Right lobe of liver (tissue), 6 donors: ENCODE data around the gene RAB26. TPM values are rescaled to one million over a fixed set of nuclear protein-coding genes. Genes with fewer than 3 reads are reported as not detected.
A peak's percentile ranks its signal among the peaks of the same experiment; 100 is the strongest.

Experiments
- ATAC-seq, 4 donors: fragments of 200-7000 bp; cut with Tn5 transposase; one replicate each; pipeline ENCODE4 v1.9.1; 2020; ENCODE audit warnings: mild to moderate bottlenecking in 4 of 4, moderate library complexity in 4 of 4
- DNase-seq, 3 donors: peaks; one replicate each; pipeline ENCODE4 v3.0.0-alpha.2; 2020
- H3K27ac ChIP-seq, 3 donors: fragments of 200-600 bp; one replicate each; pipeline ENCODE4 v1.8.0; 2022
- H3K27me3 ChIP-seq, 2 donors: fragments of 200-600 bp; one replicate each; pipeline ENCODE4 v1.8.0; 2022
- H3K36me3 ChIP-seq, 4 donors: fragments of 200-600 bp; sonication (generic) in 1 of 4; one replicate each; pipeline versions ENCODE4 v1.5.1 to v1.8.0; 2017 to 2022; ENCODE audit warnings: control low read depth in 1 of 4
- H3K4me1 ChIP-seq, 4 donors: fragments of 200-600 bp; sonication (generic) in 1 of 4; one replicate each; pipeline versions ENCODE4 v1.5.1 to v1.8.0; 2017 to 2022; ENCODE audit warnings: control low read depth in 1 of 4
- H3K4me3 ChIP-seq, 3 donors: fragments of 200-600 bp; one replicate each; pipeline ENCODE4 v1.8.0; 2022
- H3K9me3 ChIP-seq, 4 donors: fragments of 200-600 bp; sonication (generic) in 1 of 4; one replicate each; pipeline versions ENCODE4 v1.5.1 to v1.8.0; 2017 to 2022; ENCODE audit warnings: control low read depth in 1 of 4
- POLR2A ChIP-seq: fragments of 450-650 bp; IDR thresholded peaks from one replicate; pipeline ENCODE4 v1.6.1; 2017; ENCODE audit warnings: antibody characterized with exemption, mild to moderate bottlenecking
- WGBS: methylation state at CpG from one replicate; pipeline ENCODE4 v1.1.6; 2018; ENCODE audit warnings: low coverage, low lambda C conversion rate; ENCODE audit not compliant: insufficient coverage; ENCODE audit errors: missing lambda C conversion rate; 5-methylcytosine and 5-hydroxymethylcytosine counted together
- intact Hi-C, 2 donors: fragments of 100-400 bp; cut with DNase I; formaldehyde crosslinking; loops; one replicate each; pipeline versions ENCODE4 v1.11.2 to v1.14.1; 2022
- total RNA-seq, 6 experiments: library from RNA; depleted of rRNA in 2 of 6; stranded (reverse); fragments of >200 nt in 2 of 6; fragmentation: NEBNext Ultra II Directional in 3 of 6; extraction: Animal tissue kit (Norgen Biotek cat#: 25700) in 3 of 6; gene quantifications; one replicate each; pipeline versions ENCODE4 v1.1.0 to v1.2.4, GENCODE V29; 2016 to 2023
- TF ChIP-seq, protein P1 (sequence below), 4 donors: fragments of 200-600 bp in 3 of 4; fragments of 450-650 bp in 1 of 4; IDR thresholded peaks; one replicate each; pipeline versions ENCODE4 v1.5.1 to v1.8.0; 2016 to 2022; ENCODE audit warnings: antibody characterized with exemption in 4 of 4, mild to moderate bottlenecking in 2 of 4
- donor health status: DM: no; HTN: yes; CAD: no.
- donor health status: DM: no; HTN: no; CAD: no.
- donor health status: DM: no; HTN: no; CAD: no.
- donor health status: DM: no; HTN: yes; CAD: no.
- donor health status: DM: no; HTN: yes; CAD: no.

RAB26 gene
- total RNA-seq, 6 experiments from 2014 or later, result 3.8 to 14.6 (median 8.7) TPM

DNA sequence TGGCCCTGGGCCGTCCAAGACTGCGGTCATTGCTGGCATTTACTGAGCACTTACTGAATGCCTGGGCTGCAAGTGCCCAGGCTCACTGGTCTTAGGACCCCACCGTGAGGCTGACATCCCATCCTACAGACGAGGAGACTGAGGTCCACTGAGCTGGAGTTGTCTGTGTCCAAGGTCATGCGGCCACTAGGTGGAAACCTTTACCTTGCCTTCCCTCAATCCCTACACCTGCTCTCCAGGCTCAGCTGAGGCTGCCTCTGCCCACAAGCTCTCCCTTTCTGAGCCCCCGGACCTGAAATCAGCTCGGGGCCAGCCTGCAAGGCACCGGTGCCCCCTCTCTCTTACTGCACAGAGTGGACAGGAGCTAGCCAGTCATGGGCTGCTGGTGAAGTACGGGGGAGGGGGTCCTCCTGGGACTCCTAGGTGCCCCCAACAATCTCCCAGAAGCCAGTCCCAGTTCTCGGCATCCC, 46.5 kb downstream of the RAB26 start:
- Histone ChIP-seq H3K4me1 (peaks cover 0 to 10% (median 0%) of the 10 kb centered on the region in 4 donors), H3K9me3 (no peaks in the 10 kb centered on the region), H3K4me3 (no peak overlapping the region), H3K27ac (no peak overlapping the region), H3K36me3 (no peaks in the 10 kb centered on the region), H3K27me3 (peaks cover 0 to 11% of the 10 kb centered on the region in 2 donors)
- DNase-seq (peak in 1 of 3 donors; percentile 49), ATAC-seq (peak; percentile 76 to 92 (median 89))
- no peak for TF ChIP-seq POLR2A
- TF ChIP-seq, protein P1, sequence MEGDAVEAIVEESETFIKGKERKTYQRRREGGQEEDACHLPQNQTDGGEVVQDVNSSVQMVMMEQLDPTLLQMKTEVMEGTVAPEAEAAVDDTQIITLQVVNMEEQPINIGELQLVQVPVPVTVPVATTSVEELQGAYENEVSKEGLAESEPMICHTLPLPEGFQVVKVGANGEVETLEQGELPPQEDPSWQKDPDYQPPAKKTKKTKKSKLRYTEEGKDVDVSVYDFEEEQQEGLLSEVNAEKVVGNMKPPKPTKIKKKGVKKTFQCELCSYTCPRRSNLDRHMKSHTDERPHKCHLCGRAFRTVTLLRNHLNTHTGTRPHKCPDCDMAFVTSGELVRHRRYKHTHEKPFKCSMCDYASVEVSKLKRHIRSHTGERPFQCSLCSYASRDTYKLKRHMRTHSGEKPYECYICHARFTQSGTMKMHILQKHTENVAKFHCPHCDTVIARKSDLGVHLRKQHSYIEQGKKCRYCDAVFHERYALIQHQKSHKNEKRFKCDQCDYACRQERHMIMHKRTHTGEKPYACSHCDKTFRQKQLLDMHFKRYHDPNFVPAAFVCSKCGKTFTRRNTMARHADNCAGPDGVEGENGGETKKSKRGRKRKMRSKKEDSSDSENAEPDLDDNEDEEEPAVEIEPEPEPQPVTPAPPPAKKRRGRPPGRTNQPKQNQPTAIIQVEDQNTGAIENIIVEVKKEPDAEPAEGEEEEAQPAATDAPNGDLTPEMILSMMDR (IDR thresholded peaks at IDR 0.05), result peak; percentile 53 to 67 (median 55)
- intact Hi-C loops, result loop anchor here (10.0 kb wide), 1 partner anchor 310 kb away; no protein-coding TSS in a partner anchor
- WGBS, result 10% methylated on average over 6 of the region's 10 CpGs

GRCh38 chr16:2195322-2196161, 47.1 kb downstream of the RAB26 start:
- Histone ChIP-seq H3K9me3 (no peaks in the 10 kb centered on the region), H3K4me3 (peak overlapping the region in 1 of 3 donors; percentile 26), H3K4me1 (peaks cover 0 to 10% (median 0%) of the 10 kb centered on the region in 4 donors), H3K36me3 (no peaks in the 10 kb centered on the region), H3K27me3 (peaks cover 0 to 11% of the 10 kb centered on the region in 2 donors), H3K27ac (no peak overlapping the region)
- TF ChIP-seq, protein P1 (IDR thresholded peaks at IDR 0.05), result no peak
- no peak for TF ChIP-seq POLR2A
- 5% methylated on average over 4 of the region's 49 CpGs for WGBS
- ATAC-seq (peak in 1 of 4 donors; percentile 17), DNase-seq (no peak)
- intact Hi-C loops, result loop anchor here (10.0 kb wide), 1 partner anchor 309 kb away; no protein-coding TSS in a partner anchor

DNA sequence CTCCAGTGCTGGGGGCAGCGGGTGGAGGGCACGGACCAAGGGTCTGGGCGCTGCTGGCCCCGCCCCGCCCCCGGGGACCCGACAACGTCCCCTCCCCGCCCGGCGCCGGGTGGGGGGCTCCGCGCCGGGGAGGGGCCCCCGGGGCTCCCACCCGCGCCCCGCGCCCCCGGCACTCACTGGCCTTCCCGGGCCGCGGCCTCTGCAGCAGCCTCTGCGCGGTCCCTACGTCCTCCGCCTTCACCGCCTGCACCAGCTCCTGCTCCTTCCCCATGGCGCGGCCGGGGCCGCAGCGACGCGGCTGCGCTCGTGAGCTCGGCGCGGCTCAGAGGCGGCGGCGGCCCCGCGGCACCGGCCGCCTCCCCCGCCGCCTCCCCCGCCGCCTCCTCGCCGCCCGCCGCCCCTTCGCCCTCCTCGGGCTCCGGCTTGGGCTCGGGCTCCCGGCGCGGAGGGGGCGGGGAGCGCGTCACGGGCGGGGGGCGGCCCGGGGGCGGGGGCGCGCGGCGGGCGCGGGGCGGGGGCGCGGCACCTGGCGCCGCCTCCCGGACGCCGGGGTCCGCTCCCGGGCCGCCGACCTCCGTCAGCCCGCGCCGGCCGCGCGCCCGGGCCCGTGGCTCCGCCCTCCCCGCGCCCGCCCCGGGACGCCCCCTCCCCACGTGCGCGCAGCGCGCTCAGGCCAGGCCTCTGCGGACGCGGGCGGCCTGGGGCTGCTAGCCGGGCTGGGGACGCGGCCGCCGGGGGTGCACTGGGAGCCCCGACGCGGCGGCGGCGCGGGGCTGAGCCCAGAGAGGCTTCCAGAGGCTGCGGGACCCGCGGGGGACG, 47.9 kb downstream of the RAB26 start, which contains the start of gene CASKIN1:
Gene CASKIN1 (minus strand): TSS at position 444 of the 819 bp plus-strand sequence. CDS start 173 bp downstream, at position 271.
- DNase-seq (no peak), ATAC-seq (no peak)
- 0% methylated on average over 2 of the region's 129 CpGs for WGBS
- no peaks in the 10 kb centered on the region for H3K9me3 ChIP-seq
- H3K27me3 ChIP-seq, result peaks cover 0 to 11% of the 10 kb centered on the region in 2 donors
- H3K36me3 ChIP-seq, result no peaks in the 10 kb centered on the region
- intact Hi-C loops, result loop anchor here (10.0 kb wide), 1 partner anchor 308 kb away; no protein-coding TSS in a partner anchor
- peaks cover 0 to 10% (median 0%) of the 10 kb centered on the region in 4 donors for H3K4me1 ChIP-seq
- TF ChIP-seq, protein P1 (IDR thresholded peaks at IDR 0.05), result no peak
- TF ChIP-seq POLR2A, result no peak
- no peak within 1 kb of the TSS for H3K27ac ChIP-seq
- H3K4me3 ChIP-seq, result peak within 1 kb of the TSS in 1 of 3 donors; percentile 26

DNA sequence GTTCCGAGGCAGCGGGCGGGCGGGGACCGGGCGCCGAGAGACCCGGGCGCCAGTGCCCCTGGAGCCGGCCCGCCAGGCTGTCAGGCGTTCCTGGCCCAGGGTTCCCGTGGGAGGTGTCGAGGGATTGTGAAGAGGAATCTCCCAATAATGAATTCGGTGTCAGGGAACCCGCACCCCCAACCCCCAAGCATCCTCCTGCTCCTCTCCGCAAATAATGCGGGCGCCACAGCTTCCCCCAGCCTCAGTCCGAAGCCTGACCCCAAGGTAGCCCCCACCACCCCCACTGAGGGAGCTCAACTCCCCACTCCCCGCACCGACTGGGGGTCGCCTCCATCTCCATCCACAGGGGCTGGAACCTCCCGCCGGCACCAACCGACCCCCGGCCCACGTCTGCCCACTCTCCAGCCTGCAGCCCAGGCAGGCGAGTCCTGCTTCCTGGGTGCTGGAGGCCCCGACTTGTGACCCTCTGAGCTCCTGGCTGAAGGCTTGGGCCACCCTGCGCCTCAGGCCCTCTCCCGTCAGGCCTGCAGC, 48.6 kb downstream of the RAB26 start:
- intact Hi-C loops, result loop anchor here (10.0 kb wide), 1 partner anchor 308 kb away; no protein-coding TSS in a partner anchor
- 55% methylated on average over 12 of the region's 32 CpGs for WGBS
- peaks cover 0 to 10% (median 0%) of the 10 kb centered on the region in 4 donors for H3K4me1 ChIP-seq
- no peak for ATAC-seq
- no peaks in the 10 kb centered on the region for H3K9me3 ChIP-seq
- H3K27ac ChIP-seq, result no peak overlapping the region
- H3K27me3 ChIP-seq, result peaks cover 0 to 11% of the 10 kb centered on the region in 2 donors
- no peak for DNase-seq
- H3K36me3 ChIP-seq, result no peaks in the 10 kb centered on the region
- no peak overlapping the region for H3K4me3 ChIP-seq
- TF ChIP-seq, protein P1 (IDR thresholded peaks at IDR 0.05), result no peak
- no peak for TF ChIP-seq POLR2A
